Panc1 (cell line): ENCODE measurements around the gene PDZRN4.

Source experiments
- CTCF ChIP-seq: fragments of 450-650 bp; IDR thresholded peaks from 2 replicates; pipeline ENCODE4 v1.5.1; 2017; ENCODE audit warnings: mild to moderate bottlenecking
- REST ChIP-seq, 2 experiments: IDR thresholded peaks; 2 replicates each; pipeline ENCODE4 v1.6.1; 2011 to 2012; ENCODE audit warnings: low read depth in 2 of 2, control low read depth in 1 of 2, low read length in 1 of 2, mild to moderate bottlenecking in 1 of 2, moderate library complexity in 1 of 2; ENCODE audit not compliant: insufficient read depth in 1 of 2

GRCh38 chr12:41510470-41510869, 322.4 kb downstream of the PDZRN4 start:
- no peak for TF ChIP-seq CTCF
- TF ChIP-seq REST (IDR thresholded peaks at IDR 0.05; ENCODE audit: insufficient read depth in 1 of 2, low read depth in 2 of 2, low read length in 1 of 2) = no peak
